Thyroid gland (tissue), 4 donors: ENCODE measurements around the gene GNRHR. TPM values are rescaled to one million over a fixed set of nuclear protein-coding genes. Genes with fewer than 3 reads are reported as not detected.
"Not testable (repeated sequence)": the region's sequence is repeated elsewhere in the genome, so short reads cannot be mapped to it uniquely, and the experiment has no call there.

Experiments
- DNase-seq, 2 donors: peaks; one replicate each; pipeline ENCODE4 v3.0.0-alpha.2; 2019
- H3K27ac ChIP-seq, 3 donors: fragments of 200-600 bp; sonication (generic); 1 replicate in 2 of 3; 2 replicates in 1 of 3; pipeline ENCODE4 v1.5.1; 2016 to 2019; ENCODE audit warnings: mild to moderate bottlenecking in 1 of 3, moderate library complexity in 1 of 3
- H3K27me3 ChIP-seq: fragments of 200-600 bp; sonication (generic); one replicate; pipeline ENCODE4 v1.5.1; 2019
- H3K36me3 ChIP-seq, 2 donors: fragments of 200-600 bp; sonication (generic); one replicate each; pipeline ENCODE4 v1.5.1; 2016 to 2019
- H3K4me1 ChIP-seq, 2 donors: fragments of 200-600 bp; sonication (generic); one replicate each; pipeline ENCODE4 v1.5.1; 2017 to 2019
- H3K4me3 ChIP-seq, 3 donors: fragments of 200-600 bp; sonication (generic); replicated peaks in 1 of 3; 1 replicate in 2 of 3; 2 replicates in 1 of 3; pipeline ENCODE4 v1.5.1; 2016; ENCODE audit warnings: mild to moderate bottlenecking in 1 of 3
- H3K9me3 ChIP-seq: fragments of 200-600 bp; sonication (generic); one replicate; pipeline ENCODE4 v1.5.1; 2017
- CTCF ChIP-seq, 6 experiments: fragments of 200-600 bp in 3 of 6; fragments of 450-650 bp in 3 of 6; sonication (generic) in 3 of 6; IDR thresholded peaks; one replicate each; pipeline ENCODE4 v1.5.1; 2016 to 2019; ENCODE audit warnings: antibody characterized with exemption in 6 of 6, mild to moderate bottlenecking in 2 of 6, inconsistent platforms in 1 of 6, moderate library complexity in 1 of 6
- POLR2A ChIP-seq, 2 donors: fragments of 450-650 bp; IDR thresholded peaks; one replicate each; pipeline ENCODE4 v1.6.1; 2017; ENCODE audit warnings: antibody characterized with exemption in 2 of 2, mild to moderate bottlenecking in 2 of 2, moderate library complexity in 1 of 2
- whole genome bisulfite sequencing, 2 donors: methylation state at CpG; one replicate each; pipeline ENCODE4 v1.1.5; 2017; 5-methylcytosine and 5-hydroxymethylcytosine counted together
- intact Hi-C: fragments of 100-400 bp; cut with DNase I; formaldehyde crosslinking; loops from one replicate; pipeline ENCODE4 v1.15.1; 2023
- total RNA-seq, 4 donors: library from RNA; depleted of rRNA; stranded (reverse); fragments of >200 nt; gene quantifications; one replicate each; pipeline ENCODE4 v1.2.3, GENCODE V29; 2016

The GNRHR gene
- total RNA-seq, 4 donors from 2014 or later = not detected

DNA sequence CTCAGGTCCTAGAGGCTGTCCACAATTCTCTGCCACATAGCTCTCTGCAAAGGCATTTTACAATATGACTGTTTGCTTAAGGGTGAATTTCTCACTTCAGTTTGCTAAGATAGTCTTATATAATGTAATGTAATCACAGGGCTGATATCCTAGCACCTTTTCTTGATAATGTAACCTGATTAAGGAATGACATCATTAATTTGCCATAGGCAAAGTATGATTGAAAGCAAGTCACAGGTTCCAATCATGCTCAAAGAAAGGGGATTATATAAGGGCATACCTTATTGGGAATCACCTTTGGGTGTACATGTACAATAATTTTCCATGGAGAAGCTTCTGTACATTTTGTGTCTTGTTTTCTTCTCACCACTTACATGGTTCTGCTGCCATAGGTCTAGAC lies 18.9 kb downstream of the GNRHR start:
- Histone ChIP-seq H3K4me3 (no peak overlapping the region), H3K9me3 (no peaks in the 10 kb centered on the region), H3K27me3 (no peaks in the 10 kb centered on the region), H3K4me1 (no peaks in the 10 kb centered on the region), H3K36me3 (no peaks in the 10 kb centered on the region), H3K27ac (no peak overlapping the region)
- no peak for TF ChIP-seq POLR2A (IDR thresholded peaks at IDR 0.05)
- no peak for TF ChIP-seq CTCF (IDR thresholded peaks at IDR 0.05)
- no peak for DNase-seq
- intact Hi-C loops = no loop called here

- H3K27ac ChIP-seq, H3K4me3 ChIP-seq, DNase-seq, H3K27me3 ChIP-seq, H3K4me1 ChIP-seq, H3K36me3 ChIP-seq, intact Hi-C loops, H3K9me3 ChIP-seq: not testable (repeated sequence)
- 90 to 96% methylated on average over 3 of the region's 3 CpGs for WGBS, 2 donors
Observed at GRCh38 chr4:67730511-67730910, 23.7 kb downstream of the GNRHR start.

- H3K9me3 ChIP-seq = no peaks in the 10 kb centered on the region
- no peaks in the 10 kb centered on the region for H3K36me3 ChIP-seq
- peak in 1 of 2 donors; percentile 14 for DNase-seq
- H3K27ac ChIP-seq = no peak overlapping the region
- WGBS, 2 donors = 27 to 35% methylated on average over 4 of the region's 4 CpGs
- no peak overlapping the region for H3K4me3 ChIP-seq
- no peaks in the 10 kb centered on the region for H3K4me1 ChIP-seq
- H3K27me3 ChIP-seq = no peaks in the 10 kb centered on the region
- TF ChIP-seq CTCF (IDR thresholded peaks at IDR 0.05) = no peak
- no peak for TF ChIP-seq POLR2A (IDR thresholded peaks at IDR 0.05)
- intact Hi-C loops = no loop called here
Observed at GRCh38 chr4:67727124-67727850, 26.9 kb downstream of the GNRHR start.

DNA sequence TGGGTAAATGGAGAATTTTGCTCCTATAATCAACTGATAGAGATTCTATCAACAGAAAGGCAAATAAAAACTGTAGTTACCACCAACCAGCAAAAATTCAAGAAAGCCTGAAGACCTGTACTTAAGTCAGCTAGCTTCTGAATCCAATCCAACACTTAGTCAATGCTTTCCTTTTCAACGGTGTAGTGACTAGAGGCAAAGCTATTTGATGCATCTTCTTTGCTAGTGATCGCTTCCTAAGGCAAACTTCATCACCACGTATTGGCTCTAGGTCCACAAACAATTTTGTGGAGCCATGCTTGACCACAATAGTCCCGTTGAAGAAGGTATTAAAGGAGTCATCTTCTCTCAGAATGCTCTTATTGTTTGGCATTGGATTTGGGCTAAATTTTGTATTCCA lies 28.2 kb downstream of the GNRHR start:
- Histone ChIP-seq H3K36me3 (no peaks in the 10 kb centered on the region), H3K27ac (no peak overlapping the region), H3K27me3 (no peaks in the 10 kb centered on the region), H3K4me3 (no peak overlapping the region), H3K9me3 (no peaks in the 10 kb centered on the region), H3K4me1 (no peaks in the 10 kb centered on the region)
- no peak for TF ChIP-seq CTCF (IDR thresholded peaks at IDR 0.05)
- no peak for TF ChIP-seq POLR2A (IDR thresholded peaks at IDR 0.05)
- 93 to 95% methylated on average over 4 of the region's 4 CpGs for WGBS, 2 donors
- intact Hi-C loops = no loop called here
- no peak for DNase-seq

DNA sequence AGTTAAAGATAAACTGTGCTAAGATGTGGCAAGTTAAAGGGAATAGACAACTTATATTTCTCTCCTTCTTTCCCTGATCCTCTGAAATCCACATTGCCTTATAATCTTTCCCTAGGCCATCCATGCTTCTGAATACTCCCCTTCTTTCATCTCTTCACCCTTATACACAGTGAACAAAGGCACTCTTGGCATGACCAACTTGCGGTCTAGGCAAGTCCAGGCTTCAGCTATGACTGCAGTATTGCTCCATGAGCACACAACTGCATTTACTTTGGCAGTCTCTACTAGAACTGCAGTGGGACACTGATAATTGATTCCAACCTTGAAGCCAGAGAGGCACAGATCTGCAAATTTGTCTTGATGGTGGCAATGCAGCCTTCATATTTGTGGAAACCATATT lies 29.1 kb downstream of the GNRHR start:
- 98 to 100% methylated on average over 1 of the region's 1 CpG for WGBS, 2 donors
- Histone ChIP-seq H3K36me3 (no peaks in the 10 kb centered on the region), H3K4me3 (no peak overlapping the region), H3K27me3 (no peaks in the 10 kb centered on the region), H3K27ac (no peak overlapping the region), H3K4me1 (no peaks in the 10 kb centered on the region), H3K9me3 (no peaks in the 10 kb centered on the region)
- intact Hi-C loops = no loop called here
- TF ChIP-seq POLR2A (IDR thresholded peaks at IDR 0.05) = no peak
- no peak for TF ChIP-seq CTCF (IDR thresholded peaks at IDR 0.05)
- no peak for DNase-seq
